Measurements from ENCODE around the gene ZBTB1.

DNA sequence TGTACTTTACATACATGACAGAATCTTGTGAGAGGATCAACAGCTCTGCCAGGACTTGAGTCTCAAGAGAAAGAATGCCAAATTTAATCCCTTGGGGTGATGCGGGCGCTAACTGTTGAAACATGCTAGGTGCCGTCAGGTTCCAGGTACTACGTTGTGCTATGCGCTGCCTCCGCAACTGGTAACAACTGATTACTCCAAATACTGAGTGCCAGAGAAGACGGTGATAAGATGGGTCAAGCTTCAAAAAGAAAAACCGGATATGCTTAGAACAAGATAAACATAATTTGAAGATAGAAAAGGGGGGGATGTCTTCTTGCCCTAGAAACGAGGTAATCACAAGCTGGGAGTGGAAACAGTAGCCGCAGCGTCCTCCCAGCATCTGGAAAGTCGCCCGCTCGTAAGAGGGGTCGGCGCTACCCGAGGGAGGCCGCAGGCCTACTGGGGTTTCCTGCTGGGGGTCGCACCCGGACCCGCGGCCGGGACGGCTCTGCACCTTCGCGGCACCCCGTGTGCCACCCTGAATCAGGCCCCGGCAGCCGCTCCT, 1.6 kb upstream of the ZBTB1 start:
- TF ChIP-seq, protein P1, sequence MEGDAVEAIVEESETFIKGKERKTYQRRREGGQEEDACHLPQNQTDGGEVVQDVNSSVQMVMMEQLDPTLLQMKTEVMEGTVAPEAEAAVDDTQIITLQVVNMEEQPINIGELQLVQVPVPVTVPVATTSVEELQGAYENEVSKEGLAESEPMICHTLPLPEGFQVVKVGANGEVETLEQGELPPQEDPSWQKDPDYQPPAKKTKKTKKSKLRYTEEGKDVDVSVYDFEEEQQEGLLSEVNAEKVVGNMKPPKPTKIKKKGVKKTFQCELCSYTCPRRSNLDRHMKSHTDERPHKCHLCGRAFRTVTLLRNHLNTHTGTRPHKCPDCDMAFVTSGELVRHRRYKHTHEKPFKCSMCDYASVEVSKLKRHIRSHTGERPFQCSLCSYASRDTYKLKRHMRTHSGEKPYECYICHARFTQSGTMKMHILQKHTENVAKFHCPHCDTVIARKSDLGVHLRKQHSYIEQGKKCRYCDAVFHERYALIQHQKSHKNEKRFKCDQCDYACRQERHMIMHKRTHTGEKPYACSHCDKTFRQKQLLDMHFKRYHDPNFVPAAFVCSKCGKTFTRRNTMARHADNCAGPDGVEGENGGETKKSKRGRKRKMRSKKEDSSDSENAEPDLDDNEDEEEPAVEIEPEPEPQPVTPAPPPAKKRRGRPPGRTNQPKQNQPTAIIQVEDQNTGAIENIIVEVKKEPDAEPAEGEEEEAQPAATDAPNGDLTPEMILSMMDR (IDR thresholded peaks at IDR 0.05; ENCODE audit: insufficient read depth, low read length, poor library complexity, severe bottlenecking): no peak
- TF ChIP-seq EZH2phosphoT487 (conservative IDR thresholded peaks at IDR 0.05; ENCODE audit: low read length): no peak
